ENCODE data around the gene YIPF7. TPM values are rescaled to one million over a fixed set of nuclear protein-coding genes. Genes with fewer than 3 reads are reported as not detected.

Gene YIPF7
- total RNA-seq, 2 donors from 2014 or later: 0.34 to 0.45 TPM

- no peak overlapping the region for H3K4me3 Mint-ChIP-seq
- H3K9me3 Mint-ChIP-seq: no peaks in the 10 kb centered on the region
- H3K27me3 Mint-ChIP-seq: peaks cover 8% of the 10 kb centered on the region
Measured at GRCh38 chr4:44660396-44660795, 9.0 kb upstream of the YIPF7 start.

GRCh38 chr4:44652002-44652401, 577 bp upstream of the YIPF7 start:
- no peaks in the 10 kb centered on the region for H3K9me3 Mint-ChIP-seq
- no peak overlapping the region for H3K27ac Mint-ChIP-seq
- ATAC-seq (replicated peaks): no peak
- peaks cover 6% of the 10 kb centered on the region for H3K27me3 Mint-ChIP-seq
- no peaks in the 10 kb centered on the region for H3K36me3 Mint-ChIP-seq (ENCODE audit: low read depth)
- H3K4me3 Mint-ChIP-seq: no peak overlapping the region
- no peaks in the 10 kb centered on the region for H3K4me1 Mint-ChIP-seq

More at GRCh38 chr4:44660396-44660795, 9.0 kb upstream of the YIPF7 start:
- ATAC-seq (replicated peaks): no peak
- H3K27ac Mint-ChIP-seq: no peak overlapping the region
- no peaks in the 10 kb centered on the region for H3K36me3 Mint-ChIP-seq (ENCODE audit: low read depth)
- H3K4me1 Mint-ChIP-seq: no peaks in the 10 kb centered on the region

GRCh38 chr4:44646151-44646550, 5.3 kb downstream of the YIPF7 start:
- no peak overlapping the region for H3K27ac Mint-ChIP-seq
- peaks cover 8% of the 10 kb centered on the region for H3K9me3 Mint-ChIP-seq
- no peaks in the 10 kb centered on the region for H3K4me1 Mint-ChIP-seq
- no peak overlapping the region for H3K4me3 Mint-ChIP-seq
- no peaks in the 10 kb centered on the region for H3K36me3 Mint-ChIP-seq (ENCODE audit: low read depth)
- H3K27me3 Mint-ChIP-seq: peaks cover 14% of the 10 kb centered on the region
- no peak for ATAC-seq (replicated peaks)

DNA sequence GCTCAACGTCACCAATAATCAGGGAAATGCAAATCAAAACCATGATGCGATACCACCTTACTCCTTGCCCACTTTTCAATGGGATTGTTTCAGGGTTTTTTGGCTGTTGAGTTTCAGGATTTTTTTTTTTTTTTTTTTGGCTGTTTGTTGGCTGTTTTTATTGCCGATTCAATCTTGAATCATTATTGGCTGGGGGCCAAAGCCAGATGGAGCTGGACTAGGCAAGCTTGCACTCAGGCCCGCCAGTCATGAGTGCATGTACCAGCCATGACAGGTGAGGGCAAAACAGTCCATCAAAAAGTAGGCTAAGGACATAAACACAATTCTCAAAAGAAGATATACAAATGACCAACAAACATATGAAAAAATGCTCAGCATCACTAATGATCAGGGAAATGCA, 13.3 kb downstream of the YIPF7 start:
- ATAC-seq (replicated peaks): no peak
- Mint-ChIP-seq H3K9me3 (peaks cover 5% of the 10 kb centered on the region), H3K4me3 (no peak overlapping the region), H3K27me3 (peaks cover 10% of the 10 kb centered on the region), H3K36me3 (ENCODE audit: low read depth) (no peaks in the 10 kb centered on the region), H3K27ac (no peak overlapping the region), H3K4me1 (no peaks in the 10 kb centered on the region)

- Mint-ChIP-seq H3K27me3 (peaks cover 5% of the 10 kb centered on the region), H3K4me1 (no peaks in the 10 kb centered on the region), H3K36me3 (ENCODE audit: low read depth) (no peaks in the 10 kb centered on the region), H3K4me3 (no peak overlapping the region), H3K27ac (no peak overlapping the region), H3K9me3 (no peaks in the 10 kb centered on the region)
- no peak for ATAC-seq (replicated peaks)
Measured at GRCh38 chr4:44632733-44633132, 18.7 kb downstream of the YIPF7 start.

DNA sequence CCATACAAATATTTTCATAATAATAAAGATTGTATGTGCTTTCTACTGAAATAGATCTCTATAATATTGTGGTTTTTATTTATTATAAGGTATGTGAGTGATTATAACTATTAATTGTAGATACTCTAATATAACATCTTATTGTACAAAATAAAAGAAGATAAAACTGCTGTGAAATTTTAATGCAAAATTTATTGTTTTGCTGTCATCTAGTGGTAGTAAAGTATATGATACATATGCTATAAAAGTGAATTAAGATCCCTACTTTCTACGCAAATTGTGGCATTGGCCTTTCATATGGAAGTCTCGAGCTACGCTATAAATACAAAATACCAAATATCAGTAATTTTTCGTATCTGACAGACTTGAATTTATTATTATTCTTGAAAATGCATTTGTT, 19.3 kb downstream of the YIPF7 start:
- Mint-ChIP-seq H3K4me3 (no peak overlapping the region), H3K4me1 (no peaks in the 10 kb centered on the region), H3K27me3 (peaks cover 5% of the 10 kb centered on the region), H3K27ac (no peak overlapping the region), H3K36me3 (ENCODE audit: low read depth) (no peaks in the 10 kb centered on the region), H3K9me3 (no peaks in the 10 kb centered on the region)
- ATAC-seq (replicated peaks): no peak

- Mint-ChIP-seq H3K36me3 (ENCODE audit: low read depth) (no peaks in the 10 kb centered on the region), H3K4me1 (no peaks in the 10 kb centered on the region), H3K9me3 (no peaks in the 10 kb centered on the region), H3K4me3 (no peak overlapping the region), H3K27ac (no peak overlapping the region), H3K27me3 (no peaks in the 10 kb centered on the region)
- ATAC-seq (replicated peaks): peak; percentile 79
Measured at GRCh38 chr4:44629280-44629866, 22.1 kb downstream of the YIPF7 start.

- H3K36me3 Mint-ChIP-seq (ENCODE audit: low read depth): no peaks in the 10 kb centered on the region
- no peaks in the 10 kb centered on the region for H3K27me3 Mint-ChIP-seq
- H3K27ac Mint-ChIP-seq: no peak overlapping the region
- H3K4me1 Mint-ChIP-seq: no peaks in the 10 kb centered on the region
- ATAC-seq (replicated peaks): no peak
- no peak overlapping the region for H3K4me3 Mint-ChIP-seq
- H3K9me3 Mint-ChIP-seq: no peaks in the 10 kb centered on the region
Measured at GRCh38 chr4:44623676-44624075, 27.7 kb downstream of the YIPF7 start.

- no peaks in the 10 kb centered on the region for H3K9me3 Mint-ChIP-seq
- no peak overlapping the region for H3K27ac Mint-ChIP-seq
- H3K27me3 Mint-ChIP-seq: peaks cover 4% of the 10 kb centered on the region
- no peak overlapping the region for H3K4me3 Mint-ChIP-seq
- no peaks in the 10 kb centered on the region for H3K4me1 Mint-ChIP-seq
- no peak for ATAC-seq (replicated peaks)
- no peaks in the 10 kb centered on the region for H3K36me3 Mint-ChIP-seq (ENCODE audit: low read depth)
Measured at GRCh38 chr4:44616621-44617020, 34.8 kb downstream of the YIPF7 start.

DNA sequence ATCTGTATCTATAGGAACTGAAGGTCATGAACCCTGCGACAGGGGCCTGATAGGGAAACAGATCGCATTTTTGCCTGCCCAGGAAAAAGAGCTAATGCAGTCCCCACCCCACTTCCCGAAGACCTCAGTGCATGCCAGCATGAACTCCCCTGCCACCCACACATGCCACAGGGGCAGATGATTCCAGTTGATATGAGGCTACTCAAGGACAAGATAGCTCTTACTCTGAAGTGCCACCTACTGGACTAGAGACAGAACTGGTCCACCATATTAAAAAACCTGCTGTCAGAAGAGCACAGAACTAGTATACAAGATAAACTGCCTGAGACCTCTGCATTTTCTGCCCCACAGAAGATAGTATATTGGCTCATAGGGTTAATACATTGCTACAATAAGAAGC, 68.0 kb downstream of the YIPF7 start:
- Mint-ChIP-seq H3K4me1 (no peaks in the 10 kb centered on the region), H3K9me3 (peaks cover 7% of the 10 kb centered on the region), H3K27ac (no peak overlapping the region), H3K36me3 (ENCODE audit: low read depth) (no peaks in the 10 kb centered on the region), H3K27me3 (peaks cover 12% of the 10 kb centered on the region), H3K4me3 (no peak overlapping the region)
- no peak for ATAC-seq (replicated peaks)

- no peak overlapping the region for H3K27ac Mint-ChIP-seq
- H3K27me3 Mint-ChIP-seq: peaks cover 8% of the 10 kb centered on the region
- H3K4me3 Mint-ChIP-seq: no peak overlapping the region
- peaks cover 7% of the 10 kb centered on the region for H3K9me3 Mint-ChIP-seq
- H3K36me3 Mint-ChIP-seq (ENCODE audit: low read depth): no peaks in the 10 kb centered on the region
- no peak for ATAC-seq (replicated peaks)
- no peaks in the 10 kb centered on the region for H3K4me1 Mint-ChIP-seq
Measured at GRCh38 chr4:44580231-44580630, 71.2 kb downstream of the YIPF7 start.

DNA sequence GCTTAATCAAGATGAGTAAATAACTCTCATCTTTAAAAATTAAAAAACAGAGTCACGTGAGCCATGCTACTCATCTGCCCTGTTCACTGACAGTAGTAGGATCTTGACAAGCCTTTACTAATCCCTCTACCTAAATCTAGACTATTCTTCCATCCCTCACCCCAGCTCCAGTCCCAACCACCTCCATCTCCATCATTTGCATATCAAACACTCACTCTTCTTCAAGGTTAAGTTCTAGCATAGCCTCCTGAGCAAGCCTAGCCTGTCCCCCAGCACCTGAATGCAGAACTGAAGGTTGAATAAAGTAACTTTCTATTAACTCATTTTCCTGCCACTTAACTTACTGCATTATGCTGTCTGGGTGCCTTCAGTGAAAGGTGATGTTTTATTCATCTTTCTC, 72.5 kb downstream of the YIPF7 start:
- no peak for ATAC-seq (replicated peaks)
- no peak overlapping the region for H3K4me3 Mint-ChIP-seq
- peaks cover 6% of the 10 kb centered on the region for H3K27me3 Mint-ChIP-seq
- H3K36me3 Mint-ChIP-seq (ENCODE audit: low read depth): no peaks in the 10 kb centered on the region
- no peaks in the 10 kb centered on the region for H3K4me1 Mint-ChIP-seq
- no peaks in the 10 kb centered on the region for H3K9me3 Mint-ChIP-seq
- no peak overlapping the region for H3K27ac Mint-ChIP-seq

Other genes starting within 250 kb of the YIPF7 start
- not detected for gene KCTD8, start 202.8 kb downstream of the YIPF7 start, total RNA-seq
- gene GUF1, start 26.8 kb upstream of the YIPF7 start, total RNA-seq: 10 to 100 TPM; 35.4 to 38.9 TPM
- gene GNPDA2, start 74.9 kb upstream of the YIPF7 start, total RNA-seq: 10 to 100 TPM; 20.8 to 22.4 TPM

Data from activated T-helper 17 cell treated with anti-CD3 and anti-CD28 coated beads, Interleukin-2, amount 50 U/mL, for 72 hours (primary cell).